Neuronal stem cell (in vitro differentiated cells): Measurements from ENCODE around the gene MMGT1.

ENCODE experiments used
- DNase-seq: peaks from one replicate; pipeline ENCODE4 v3.0.0-alpha.2; 2013; ENCODE audit warnings: low spot score
- H2AFZ ChIP-seq: one replicate; pipeline ENCODE4 v1.6.1; 2013; ENCODE audit warnings: mild to moderate bottlenecking, low read length, inconsistent platforms
- H2AK5ac ChIP-seq: 2 replicates; pipeline ENCODE4 v1.6.1; 2013; ENCODE audit warnings: low read depth, mild to moderate bottlenecking, inconsistent platforms, low read length, moderate library complexity, mixed read lengths
- H2BK120ac ChIP-seq: 2 replicates; pipeline ENCODE4 v1.6.1; 2013; ENCODE audit warnings: low read depth, mild to moderate bottlenecking, inconsistent platforms, low read length, moderate library complexity, mixed read lengths
- H2BK12ac ChIP-seq: one replicate; pipeline ENCODE4 v1.6.1; 2013; ENCODE audit warnings: low read length, inconsistent platforms
- H2BK15ac ChIP-seq: 2 replicates; pipeline ENCODE4 v1.6.1; 2013; ENCODE audit warnings: mild to moderate bottlenecking, low read length, inconsistent platforms, mixed read lengths
- H2BK5ac ChIP-seq: one replicate; pipeline ENCODE4 v1.6.1; 2013; ENCODE audit warnings: inconsistent platforms, mild to moderate bottlenecking, low read length, moderate library complexity
- H3K14ac ChIP-seq: one replicate; pipeline ENCODE4 v1.6.1; 2013; ENCODE audit warnings: low read length, inconsistent platforms
- H3K18ac ChIP-seq: 2 replicates; pipeline ENCODE4 v1.6.1; 2013; ENCODE audit warnings: low read length, inconsistent platforms
- H3K23ac ChIP-seq: 2 replicates; pipeline ENCODE4 v1.6.1; 2013; ENCODE audit warnings: low read depth, mild to moderate bottlenecking, mixed read lengths, low read length, inconsistent platforms; ENCODE audit not compliant: poor library complexity
- H3K27ac ChIP-seq: replicated peaks from 3 replicates; pipeline ENCODE4 v1.5.1; 2013; ENCODE audit warnings: low read length, inconsistent platforms
- H3K27me3 ChIP-seq, 3 experiments: 2 replicates each; pipeline ENCODE4 v1.6.1; 2013; ENCODE audit warnings: low read length in 3 of 3, mild to moderate bottlenecking in 2 of 3, inconsistent platforms in 1 of 3, low read depth in 1 of 3, mixed read lengths in 1 of 3, moderate library complexity in 1 of 3; ENCODE audit not compliant: control insufficient read depth in 3 of 3, insufficient read depth in 3 of 3
- H3K36me3 ChIP-seq, 2 donors: replicated peaks in 1 of 2; 2 replicates each; pipeline ENCODE4 v1.6.1; 2013; ENCODE audit warnings: low read length in 2 of 2; ENCODE audit not compliant: control insufficient read depth in 2 of 2, insufficient read depth in 2 of 2
- H3K4ac ChIP-seq: 2 replicates; pipeline ENCODE4 v1.6.1; 2013; ENCODE audit warnings: inconsistent platforms, mild to moderate bottlenecking, low read length, moderate library complexity
- H3K4me1 ChIP-seq, 2 donors: 1 replicate in 1 of 2; 2 replicates in 1 of 2; pipeline ENCODE4 v1.6.1; 2013; ENCODE audit warnings: low read length in 2 of 2, low read depth in 1 of 2; ENCODE audit not compliant: control insufficient read depth in 2 of 2, insufficient read depth in 1 of 2
- H3K4me2 ChIP-seq: one replicate; pipeline ENCODE4 v1.6.1; 2013; ENCODE audit warnings: mild to moderate bottlenecking, low read length, inconsistent platforms; ENCODE audit not compliant: insufficient read depth, poor library complexity, severe bottlenecking
- H3K4me3 ChIP-seq, 2 donors: 2 replicates each; pipeline ENCODE4 v1.5.1; 2013; ENCODE audit warnings: low read length in 2 of 2, mild to moderate bottlenecking in 2 of 2, inconsistent platforms in 1 of 2, moderate library complexity in 1 of 2
- H3K79me1 ChIP-seq: one replicate; pipeline ENCODE4 v1.6.1; 2013; ENCODE audit warnings: low read depth, mild to moderate bottlenecking, inconsistent platforms, low read length, moderate library complexity
- H3K9ac ChIP-seq: one replicate; pipeline ENCODE4 v1.6.1; 2013; ENCODE audit warnings: mild to moderate bottlenecking, low read depth, low read length, inconsistent platforms; ENCODE audit not compliant: poor library complexity
- H3K9me3 ChIP-seq, 2 donors: replicated peaks in 1 of 2; 2 replicates each; pipeline versions ENCODE3 to v1.6.1; 2013; ENCODE audit warnings: low read length in 2 of 2, mild to moderate bottlenecking in 2 of 2, inconsistent platforms in 1 of 2, low read depth in 1 of 2, mixed read lengths in 1 of 2, moderate library complexity in 1 of 2; ENCODE audit not compliant: control insufficient read depth in 2 of 2, insufficient read depth in 1 of 2
- H4K8ac ChIP-seq: one replicate; pipeline ENCODE4 v1.6.1; 2013; ENCODE audit warnings: low read depth, mild to moderate bottlenecking, inconsistent platforms, low read length, moderate library complexity
- H4K91ac ChIP-seq: one replicate; pipeline ENCODE4 v1.6.1; 2013; ENCODE audit warnings: low read length, low read depth, mild to moderate bottlenecking, inconsistent platforms; ENCODE audit not compliant: poor library complexity
- WGBS, 2 donors: extraction: QIAGEN DNeasy Blood & Tissue Kit; methylation state at CpG; one replicate each; pipeline ENCODE4 v1.1.7; 2013; ENCODE audit warnings: missing lambda C conversion rate in 2 of 2, mixed read lengths in 1 of 2; ENCODE audit not compliant: insufficient read length in 2 of 2, insufficient replicate concordance in 1 of 2; ENCODE audit errors: extremely low coverage in 2 of 2; 5-methylcytosine and 5-hydroxymethylcytosine counted together

MMGT1 gene

DNA sequence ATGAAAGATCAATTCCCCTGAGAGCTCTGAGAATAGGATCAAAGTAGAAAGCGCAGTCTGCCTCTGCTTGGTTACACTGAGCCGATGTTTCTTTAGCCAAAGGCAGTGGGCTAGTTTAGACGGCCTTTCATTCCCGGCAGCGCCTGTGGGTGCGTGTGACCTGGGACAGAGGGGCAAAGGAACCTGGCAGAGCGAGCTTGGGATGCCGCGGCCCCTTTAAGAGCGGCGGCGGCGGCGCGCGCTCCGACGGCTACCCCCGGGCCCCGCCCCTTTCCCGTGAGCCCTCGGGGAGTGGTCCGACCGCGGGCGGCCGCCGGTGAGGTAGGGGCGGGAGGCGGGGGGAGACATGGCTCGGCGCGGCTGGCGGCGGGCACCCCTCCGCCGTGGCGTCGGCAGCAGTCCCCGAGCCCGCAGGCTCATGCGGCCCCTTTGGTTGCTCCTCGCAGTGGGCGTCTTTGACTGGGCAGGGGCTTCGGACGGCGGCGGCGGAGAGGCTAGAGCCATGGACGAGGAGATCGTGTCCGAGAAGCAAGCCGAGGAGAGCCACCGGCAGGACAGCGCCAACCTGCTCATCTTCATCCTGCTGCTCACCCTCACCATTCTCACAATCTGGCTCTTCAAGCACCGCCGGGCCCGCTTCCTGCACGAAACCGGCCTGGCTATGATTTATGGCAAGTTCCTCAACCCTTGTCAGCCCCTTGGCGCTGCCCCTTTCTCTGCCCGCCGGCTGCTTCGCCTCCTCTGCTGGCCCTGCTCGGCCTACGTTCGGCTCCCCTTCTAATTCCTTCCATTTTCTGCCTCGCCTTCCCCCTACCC is 11.6 kb upstream of the MMGT1 start, which contains the start of gene SLC9A6:
TSS of gene SLC9A6 (plus strand) at position 279 of the 816 bp plus-strand sequence. CDS start at position 503, 224 bp downstream.
- Histone ChIP-seq H3K27ac (peak within 1 kb of the TSS; percentile 51), H2BK15ac (no peak within 1 kb of the TSS), H3K23ac (peak within 1 kb of the TSS; percentile 55), H3K4me3 (peak within 1 kb of the TSS; percentile 92 to 99), H2BK5ac (no peak within 1 kb of the TSS), H3K36me3 (no peaks in the 10 kb centered on the region), H3K79me1 (no peaks in the 10 kb centered on the region), H2AFZ (peak within 1 kb of the TSS; percentile 89), H3K9ac (peak within 1 kb of the TSS; percentile 84), H3K9me3 (no peaks in the 10 kb centered on the region), H3K18ac (peak within 1 kb of the TSS; percentile 90), H3K4me1 (no peaks in the 10 kb centered on the region), H4K8ac (no peak within 1 kb of the TSS), H2BK120ac (no peak within 1 kb of the TSS), H2BK12ac (no peak within 1 kb of the TSS), H3K4me2 (peak within 1 kb of the TSS; percentile 48), H3K14ac (no peak within 1 kb of the TSS), H3K4ac (no peak within 1 kb of the TSS), H3K27me3 (no peaks in the 10 kb centered on the region), H2AK5ac (no peak within 1 kb of the TSS), H4K91ac (no peak within 1 kb of the TSS)
- no CpG with 5 or more reads among the region's 68 CpGs for WGBS, 2 donors
- peak; percentile 51 for DNase-seq

- H3K4me3 ChIP-seq, result peak overlapping the region; percentile 76 to 92
- H3K9ac ChIP-seq, result no peak overlapping the region
- H3K27ac ChIP-seq, result peak overlapping the region; percentile 36
- no peak overlapping the region for H3K23ac ChIP-seq
- H3K27me3 ChIP-seq, result no peaks in the 10 kb centered on the region
- DNase-seq, result no peak
- no peak overlapping the region for H4K8ac ChIP-seq
- H2AK5ac ChIP-seq, result no peak overlapping the region
- H3K14ac ChIP-seq, result no peak overlapping the region
- H3K4me2 ChIP-seq, result peak overlapping the region; percentile 43
- H2BK5ac ChIP-seq, result no peak overlapping the region
- no CpG with 5 or more reads among the region's 7 CpGs for WGBS, 2 donors
- H2AFZ ChIP-seq, result peak overlapping the region; percentile 89
- no peaks in the 10 kb centered on the region for H3K9me3 ChIP-seq
- no peaks in the 10 kb centered on the region for H3K79me1 ChIP-seq
- no peak overlapping the region for H3K4ac ChIP-seq
- no peak overlapping the region for H2BK15ac ChIP-seq
- no peak overlapping the region for H2BK120ac ChIP-seq
- H3K18ac ChIP-seq, result no peak overlapping the region
- no peaks in the 10 kb centered on the region for H3K4me1 ChIP-seq
- no peak overlapping the region for H4K91ac ChIP-seq
- no peaks in the 10 kb centered on the region for H3K36me3 ChIP-seq
- no peak overlapping the region for H2BK12ac ChIP-seq
Observed at GRCh38 chrX:135984791-135985156, 11.0 kb upstream of the MMGT1 start.

DNA sequence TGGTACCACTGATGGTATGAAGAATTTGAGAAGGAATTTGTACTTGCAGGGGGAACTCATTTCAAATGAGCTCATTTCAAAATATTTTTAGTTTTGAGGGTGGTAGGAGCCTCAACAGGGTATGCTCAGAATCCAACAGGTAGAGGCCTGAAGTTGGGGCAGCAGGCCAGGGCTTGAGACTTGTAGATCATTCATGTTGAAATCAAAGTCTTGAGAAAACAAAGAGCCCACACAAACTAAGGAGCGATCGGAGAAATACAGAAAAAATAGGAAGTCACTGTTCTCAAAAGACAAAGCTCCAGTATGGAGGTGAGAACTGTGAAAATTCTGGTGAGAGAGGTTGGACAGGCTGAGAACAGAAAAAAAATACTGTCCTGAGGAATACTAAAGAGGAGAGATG is 10.5 kb upstream of the MMGT1 start:
- no peaks in the 10 kb centered on the region for H3K27me3 ChIP-seq
- peak overlapping the region in 1 of 2 donors; percentile 92 for H3K4me3 ChIP-seq
- no peaks in the 10 kb centered on the region for H3K9me3 ChIP-seq
- H3K4me2 ChIP-seq, result no peak overlapping the region
- WGBS, 2 donors, result no CpG with 5 or more reads among the region's 2 CpGs
- peak overlapping the region; percentile 89 for H2AFZ ChIP-seq
- H4K91ac ChIP-seq, result no peak overlapping the region
- H3K4me1 ChIP-seq, result no peaks in the 10 kb centered on the region
- H3K36me3 ChIP-seq, result no peaks in the 10 kb centered on the region
- H2BK15ac ChIP-seq, result no peak overlapping the region
- H3K4ac ChIP-seq, result no peak overlapping the region
- H2BK120ac ChIP-seq, result no peak overlapping the region
- H3K79me1 ChIP-seq, result no peaks in the 10 kb centered on the region
- no peak overlapping the region for H2BK12ac ChIP-seq
- DNase-seq, result no peak
- no peak overlapping the region for H3K14ac ChIP-seq
- no peak overlapping the region for H3K27ac ChIP-seq
- H3K18ac ChIP-seq, result no peak overlapping the region
- H2BK5ac ChIP-seq, result no peak overlapping the region
- no peak overlapping the region for H4K8ac ChIP-seq
- no peak overlapping the region for H2AK5ac ChIP-seq
- no peak overlapping the region for H3K9ac ChIP-seq
- no peak overlapping the region for H3K23ac ChIP-seq

DNA sequence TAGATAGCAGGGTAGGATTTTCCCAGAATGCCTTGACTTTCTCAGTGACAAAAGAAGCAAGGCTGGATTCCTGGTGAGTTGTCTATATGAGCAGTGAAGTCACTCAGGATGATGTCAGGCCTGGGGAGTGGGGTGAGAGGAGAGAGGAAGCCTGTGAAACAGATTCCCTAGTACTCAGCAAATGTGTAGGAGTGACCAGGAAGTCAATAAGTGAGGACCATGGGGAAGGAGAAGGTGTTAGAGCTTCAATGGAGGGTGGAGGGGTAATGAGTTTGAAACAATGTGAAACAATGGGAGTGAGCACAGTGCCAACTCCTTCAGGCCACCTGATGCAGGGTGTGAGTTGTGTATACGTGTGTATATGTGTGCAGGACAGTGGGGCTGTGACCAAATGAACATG is 9.1 kb upstream of the MMGT1 start:
- no peak overlapping the region for H4K91ac ChIP-seq
- no CpG with 5 or more reads among the region's 1 CpG for WGBS, 2 donors
- no peak overlapping the region for H2BK12ac ChIP-seq
- H2BK15ac ChIP-seq, result no peak overlapping the region
- H3K14ac ChIP-seq, result no peak overlapping the region
- H3K18ac ChIP-seq, result no peak overlapping the region
- DNase-seq, result no peak
- H2BK120ac ChIP-seq, result no peak overlapping the region
- H3K4me2 ChIP-seq, result no peak overlapping the region
- H3K36me3 ChIP-seq, result no peaks in the 10 kb centered on the region
- H2AK5ac ChIP-seq, result no peak overlapping the region
- H3K4me1 ChIP-seq, result no peaks in the 10 kb centered on the region
- H3K23ac ChIP-seq, result no peak overlapping the region
- no peak overlapping the region for H3K9ac ChIP-seq
- no peaks in the 10 kb centered on the region for H3K9me3 ChIP-seq
- no peaks in the 10 kb centered on the region for H3K79me1 ChIP-seq
- no peak overlapping the region for H3K4ac ChIP-seq
- no peak overlapping the region for H3K27ac ChIP-seq
- no peak overlapping the region for H4K8ac ChIP-seq
- H2BK5ac ChIP-seq, result no peak overlapping the region
- H3K27me3 ChIP-seq, result no peaks in the 10 kb centered on the region
- H3K4me3 ChIP-seq, result no peak overlapping the region
- no peak overlapping the region for H2AFZ ChIP-seq
